IMR-90 (cell line): ENCODE data around the gene SLC15A2.

Experiments used
- BHLHE40 ChIP-seq: fragments of 150-350 bp; IDR thresholded peaks from 2 replicates; pipeline ENCODE4 v1.6.1; 2016; ENCODE audit warnings: mild to moderate bottlenecking, low read depth, low read length
- CEBPB ChIP-seq: IDR thresholded peaks from 2 replicates; pipeline ENCODE4 v1.6.1; 2012; ENCODE audit warnings: low read depth, low read length, improper control_type of control experiment
- POLR2A ChIP-seq: IDR thresholded peaks from 2 replicates; pipeline ENCODE4 v1.6.1; 2012; ENCODE audit warnings: mild to moderate bottlenecking, low read depth, low read length
- RCOR1 ChIP-seq: IDR thresholded peaks from 2 replicates; pipeline ENCODE4 v1.6.1; 2012; ENCODE audit warnings: mild to moderate bottlenecking, low read length, improper control_type of control experiment; ENCODE audit not compliant: insufficient replicate concordance
- RFX5 ChIP-seq: IDR thresholded peaks from 2 replicates; pipeline ENCODE4 v1.8.0; 2012; ENCODE audit warnings: low read depth, mild to moderate bottlenecking, low read length, moderate library complexity
- SMC3 ChIP-seq: fragments of 150-350 bp; IDR thresholded peaks from 2 replicates; pipeline ENCODE4 v1.6.1; 2016; ENCODE audit warnings: low read depth, mild to moderate bottlenecking, antibody characterized with exemption, low read length, moderate library complexity
- TF ChIP-seq, protein P1 (sequence below): conservative IDR thresholded peaks from 2 replicates; pipeline ENCODE4 v1.5.1; 2012; ENCODE audit warnings: mild to moderate bottlenecking, low read depth, low read length, improper control_type of control experiment
- TF ChIP-seq, protein P2 (sequence below): fragments of 150-350 bp; IDR thresholded peaks from 2 replicates; pipeline ENCODE4 v1.6.1; 2016; ENCODE audit warnings: low read depth, mild to moderate bottlenecking, low read length, moderate library complexity, borderline replicate concordance

DNA sequence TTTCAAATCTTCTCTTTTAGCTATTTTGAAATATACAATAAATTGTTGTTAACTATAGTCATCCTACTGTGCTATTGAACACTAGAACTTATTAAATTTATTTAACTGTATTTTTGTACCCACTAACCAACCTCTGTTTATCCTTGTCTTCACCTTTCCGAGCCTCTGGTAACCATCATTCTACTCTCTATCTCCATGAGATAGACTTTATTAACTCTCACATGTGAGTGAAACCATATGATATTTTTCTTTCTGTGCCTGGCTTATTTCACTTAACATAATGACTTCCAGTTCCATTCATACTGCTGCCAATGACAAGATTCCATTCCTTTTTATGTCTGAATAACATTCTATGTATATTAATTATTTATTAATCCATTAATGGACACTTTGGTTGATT, 15.8 kb upstream of the SLC15A2 start:
- no peak for TF ChIP-seq BHLHE40
- no peak for TF ChIP-seq CEBPB
- TF ChIP-seq POLR2A, result no peak
- TF ChIP-seq RFX5, result no peak
- TF ChIP-seq, protein P1, sequence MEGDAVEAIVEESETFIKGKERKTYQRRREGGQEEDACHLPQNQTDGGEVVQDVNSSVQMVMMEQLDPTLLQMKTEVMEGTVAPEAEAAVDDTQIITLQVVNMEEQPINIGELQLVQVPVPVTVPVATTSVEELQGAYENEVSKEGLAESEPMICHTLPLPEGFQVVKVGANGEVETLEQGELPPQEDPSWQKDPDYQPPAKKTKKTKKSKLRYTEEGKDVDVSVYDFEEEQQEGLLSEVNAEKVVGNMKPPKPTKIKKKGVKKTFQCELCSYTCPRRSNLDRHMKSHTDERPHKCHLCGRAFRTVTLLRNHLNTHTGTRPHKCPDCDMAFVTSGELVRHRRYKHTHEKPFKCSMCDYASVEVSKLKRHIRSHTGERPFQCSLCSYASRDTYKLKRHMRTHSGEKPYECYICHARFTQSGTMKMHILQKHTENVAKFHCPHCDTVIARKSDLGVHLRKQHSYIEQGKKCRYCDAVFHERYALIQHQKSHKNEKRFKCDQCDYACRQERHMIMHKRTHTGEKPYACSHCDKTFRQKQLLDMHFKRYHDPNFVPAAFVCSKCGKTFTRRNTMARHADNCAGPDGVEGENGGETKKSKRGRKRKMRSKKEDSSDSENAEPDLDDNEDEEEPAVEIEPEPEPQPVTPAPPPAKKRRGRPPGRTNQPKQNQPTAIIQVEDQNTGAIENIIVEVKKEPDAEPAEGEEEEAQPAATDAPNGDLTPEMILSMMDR, result no peak
- TF ChIP-seq SMC3, result no peak
- TF ChIP-seq RCOR1, result no peak
- TF ChIP-seq, protein P2, sequence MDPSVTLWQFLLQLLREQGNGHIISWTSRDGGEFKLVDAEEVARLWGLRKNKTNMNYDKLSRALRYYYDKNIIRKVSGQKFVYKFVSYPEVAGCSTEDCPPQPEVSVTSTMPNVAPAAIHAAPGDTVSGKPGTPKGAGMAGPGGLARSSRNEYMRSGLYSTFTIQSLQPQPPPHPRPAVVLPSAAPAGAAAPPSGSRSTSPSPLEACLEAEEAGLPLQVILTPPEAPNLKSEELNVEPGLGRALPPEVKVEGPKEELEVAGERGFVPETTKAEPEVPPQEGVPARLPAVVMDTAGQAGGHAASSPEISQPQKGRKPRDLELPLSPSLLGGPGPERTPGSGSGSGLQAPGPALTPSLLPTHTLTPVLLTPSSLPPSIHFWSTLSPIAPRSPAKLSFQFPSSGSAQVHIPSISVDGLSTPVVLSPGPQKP, result no peak
